Liver (tissue), 9 donors: Measurements from ENCODE around the gene TNIP1. TPM values are rescaled to one million over a fixed set of nuclear protein-coding genes. Genes with fewer than 3 reads are reported as not detected.

Experiments used
- DNase-seq: peaks from one replicate; pipeline ENCODE4 v3.0.0-alpha.2; 2017; ENCODE audit warnings: low spot score
- H3K27ac ChIP-seq, 2 donors: one replicate each; pipeline ENCODE4 v1.7.0; 2013; ENCODE audit warnings: inconsistent platforms in 2 of 2, low read length in 2 of 2, control low read depth in 1 of 2, low read depth in 1 of 2, mild to moderate bottlenecking in 1 of 2
- H3K27me3 ChIP-seq, 4 donors: one replicate each; pipeline versions ENCODE4 v1.6.1 to v1.7.0; 2013; ENCODE audit warnings: low read length in 3 of 4, inconsistent platforms in 1 of 4, mild to moderate bottlenecking in 1 of 4, moderate library complexity in 1 of 4; ENCODE audit not compliant: control insufficient read depth in 4 of 4, insufficient read depth in 4 of 4
- H3K36me3 ChIP-seq, 4 donors: one replicate each; pipeline versions ENCODE4 v1.6.1 to v1.7.0; 2013; ENCODE audit warnings: low read length in 3 of 4, mild to moderate bottlenecking in 3 of 4, low read depth in 1 of 4, moderate library complexity in 1 of 4; ENCODE audit not compliant: control insufficient read depth in 4 of 4, insufficient read depth in 3 of 4
- H3K4me1 ChIP-seq, 4 donors: one replicate each; pipeline versions ENCODE4 v1.6.1 to v1.7.0; 2013; ENCODE audit warnings: low read length in 3 of 4, mild to moderate bottlenecking in 3 of 4, moderate library complexity in 1 of 4; ENCODE audit not compliant: control insufficient read depth in 4 of 4, insufficient read depth in 4 of 4
- H3K4me3 ChIP-seq, 3 donors: one replicate each; pipeline versions ENCODE4 v1.6.1 to v1.7.0; 2013; ENCODE audit warnings: low read length in 3 of 3, control low read depth in 1 of 3, low read depth in 1 of 3, mild to moderate bottlenecking in 1 of 3
- H3K9ac ChIP-seq, 2 donors: one replicate each; pipeline ENCODE4 v1.7.0; 2013; ENCODE audit warnings: low read length in 2 of 2, mild to moderate bottlenecking in 2 of 2, moderate library complexity in 2 of 2, control low read depth in 1 of 2, low read depth in 1 of 2
- H3K9me3 ChIP-seq, 4 donors: one replicate each; pipeline versions ENCODE4 v1.6.1 to v1.7.0; 2013; ENCODE audit warnings: low read length in 3 of 4; ENCODE audit not compliant: control insufficient read depth in 4 of 4
- EGR1 ChIP-seq, 2 donors: IDR thresholded peaks; 2 replicates each; pipeline ENCODE4 v1.6.1; 2016 to 2018; ENCODE audit warnings: antibody characterized with exemption in 2 of 2, low read depth in 2 of 2
- FOXA1 ChIP-seq: IDR thresholded peaks from 2 replicates; pipeline ENCODE4 v1.6.1; 2016; ENCODE audit warnings: antibody characterized with exemption
- FOXA2 ChIP-seq: IDR thresholded peaks from 2 replicates; pipeline ENCODE4 v1.6.1; 2016; ENCODE audit warnings: antibody characterized with exemption
- GABPA ChIP-seq, 2 donors: IDR thresholded peaks in 1 of 2; conservative IDR thresholded peaks in 1 of 2; 2 replicates each; pipeline ENCODE4 v1.6.1; 2016; ENCODE audit warnings: antibody characterized with exemption in 2 of 2, mild to moderate bottlenecking in 1 of 2, moderate library complexity in 1 of 2
- HNF4A ChIP-seq, 2 donors: conservative IDR thresholded peaks; 2 replicates each; pipeline ENCODE4 v1.6.1; 2016; ENCODE audit warnings: antibody characterized with exemption in 2 of 2, mild to moderate bottlenecking in 2 of 2
- HNF4G ChIP-seq: IDR thresholded peaks from 2 replicates; pipeline ENCODE4 v1.6.1; 2016; ENCODE audit warnings: antibody characterized with exemption
- JUND ChIP-seq, 2 donors: IDR thresholded peaks; 2 replicates each; pipeline ENCODE4 v1.6.1; 2016; ENCODE audit warnings: antibody characterized with exemption in 2 of 2
- NR2F2 ChIP-seq: IDR thresholded peaks from 2 replicates; pipeline ENCODE4 v1.6.1; 2016; ENCODE audit warnings: antibody characterized with exemption
- RAD21 ChIP-seq, 2 donors: IDR thresholded peaks; 2 replicates each; pipeline ENCODE4 v1.6.1; 2016; ENCODE audit warnings: antibody characterized with exemption in 2 of 2, mild to moderate bottlenecking in 2 of 2
- RXRA ChIP-seq, 2 donors: IDR thresholded peaks; 2 replicates each; pipeline ENCODE4 v1.6.1; 2017 to 2018; ENCODE audit warnings: antibody characterized with exemption in 2 of 2, mild to moderate bottlenecking in 1 of 2
- SP1 ChIP-seq: IDR thresholded peaks from 2 replicates; pipeline ENCODE4 v1.6.1; 2018; ENCODE audit warnings: antibody characterized with exemption, mild to moderate bottlenecking
- TAF1 ChIP-seq: conservative IDR thresholded peaks from 2 replicates; pipeline ENCODE4 v1.6.1; 2016; ENCODE audit warnings: antibody characterized with exemption, mild to moderate bottlenecking
- YY1 ChIP-seq: IDR thresholded peaks from 2 replicates; pipeline ENCODE4 v1.6.1; 2016; ENCODE audit warnings: antibody characterized with exemption, mild to moderate bottlenecking
- WGBS: extraction: QIAGEN DNeasy Blood & Tissue Kit; methylation state at CpG from one replicate; pipeline ENCODE4 v1.1.7; 2013; 5-methylcytosine and 5-hydroxymethylcytosine counted together
- polyA plus RNA-seq, 2 donors: library from polyadenylated mRNA; stranded (reverse) in 1 of 2; unstranded in 1 of 2; fragments of 200-250 nt in 1 of 2; fragments of >200 nt in 1 of 2; fragmentation: Nextera tagmentation in 1 of 2; extraction: Ambion mirVana in 1 of 2; gene quantifications; one replicate each; pipeline versions ENCODE4 v1.2.1 to v1.2.3, GENCODE V29; 2013 to 2015
- total RNA-seq, 2 donors: library from RNA; depleted of rRNA; stranded (reverse); fragments of >200 nt; gene quantifications; one replicate each; pipeline ENCODE4 v1.2.3, GENCODE V29; 2014
- TF ChIP-seq, protein P1 (sequence below): IDR thresholded peaks from 2 replicates; pipeline ENCODE4 v1.6.1; 2016; ENCODE audit warnings: antibody characterized with exemption
- TF ChIP-seq, protein P2 (sequence below): IDR thresholded peaks from 2 replicates; pipeline ENCODE4 v1.6.1; 2016; ENCODE audit warnings: antibody characterized with exemption
- TF ChIP-seq, protein P3 (sequence below): fragments of 150-350 bp; IDR thresholded peaks from 2 replicates; pipeline ENCODE4 v1.5.1; 2017; ENCODE audit warnings: improper control_type of control experiment, low read depth, low read length; ENCODE audit not compliant: missing input control
- TF ChIP-seq, protein P4 (sequence below): IDR thresholded peaks from 2 replicates; pipeline ENCODE4 v1.6.1; 2016; ENCODE audit warnings: antibody characterized with exemption, mild to moderate bottlenecking
- donor health status: healthy.
- donor health status: healthy.
- donor health status: healthy.
- donor health status: healthy.
- donor health status: healthy.

The TNIP1 gene
- total and polyA plus RNA-seq, 4 donors = 33.2 to 101 (median 48.0) TPM

DNA sequence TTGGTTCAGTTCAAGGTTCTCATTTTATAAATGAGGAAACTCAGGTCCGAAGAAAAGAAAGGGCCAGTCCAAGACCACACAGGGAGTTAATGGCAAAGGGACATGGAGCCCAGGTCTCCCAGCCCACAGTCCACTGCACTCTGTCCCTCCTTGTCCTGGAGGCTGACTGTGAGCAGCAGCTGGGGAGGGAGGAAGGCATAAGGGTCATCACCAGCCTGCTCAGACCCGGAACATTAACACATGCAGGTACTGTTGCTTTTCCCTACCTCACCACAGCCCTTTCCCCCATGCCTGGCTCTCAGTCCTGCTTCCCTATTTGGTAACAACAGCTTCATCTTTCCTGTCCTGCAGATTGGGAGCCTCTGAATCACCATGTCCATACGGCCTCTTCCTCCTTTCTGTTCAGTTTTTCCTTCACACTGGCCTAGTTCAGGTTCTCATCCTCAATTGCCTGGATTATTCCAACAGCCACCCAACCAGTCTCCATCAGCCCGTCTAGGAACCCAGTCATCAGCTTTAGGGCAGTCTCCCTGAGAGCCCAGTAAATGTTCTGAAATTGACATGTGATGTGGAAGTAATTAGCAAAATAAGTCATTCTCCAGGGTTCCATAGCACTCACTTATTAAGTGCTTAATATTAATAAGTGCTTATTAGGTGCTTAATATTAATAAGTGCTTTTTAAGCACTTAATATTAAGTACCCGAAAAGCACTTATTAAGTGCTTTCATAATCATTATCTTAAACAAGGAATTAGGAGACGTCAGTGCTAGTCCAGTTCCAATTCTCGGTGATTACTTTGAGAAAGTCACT lies 56.2 kb downstream of the TNIP1 start:
- TF ChIP-seq, protein P1, sequence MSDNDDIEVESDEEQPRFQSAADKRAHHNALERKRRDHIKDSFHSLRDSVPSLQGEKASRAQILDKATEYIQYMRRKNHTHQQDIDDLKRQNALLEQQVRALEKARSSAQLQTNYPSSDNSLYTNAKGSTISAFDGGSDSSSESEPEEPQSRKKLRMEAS = no peak
- TF ChIP-seq RAD21 (IDR thresholded peaks at IDR 0.05) (no peak), GABPA (IDR thresholded peaks at IDR 0.05 in 1 of 2, conservative IDR thresholded peaks at IDR 0.05 in 1 of 2) (no peak), YY1 (no peak), SP1 (no peak), JUND (IDR thresholded peaks at IDR 0.05) (no peak), FOXA2 (no peak), EGR1 (IDR thresholded peaks at IDR 0.05; ENCODE audit: low read depth in 2 of 2) (no peak), RXRA (IDR thresholded peaks at IDR 0.05) (no peak), HNF4A (conservative IDR thresholded peaks at IDR 0.05) (no peak), NR2F2 (no peak), FOXA1 (no peak), TAF1 (no peak), HNF4G (no peak)
- TF ChIP-seq, protein P2, sequence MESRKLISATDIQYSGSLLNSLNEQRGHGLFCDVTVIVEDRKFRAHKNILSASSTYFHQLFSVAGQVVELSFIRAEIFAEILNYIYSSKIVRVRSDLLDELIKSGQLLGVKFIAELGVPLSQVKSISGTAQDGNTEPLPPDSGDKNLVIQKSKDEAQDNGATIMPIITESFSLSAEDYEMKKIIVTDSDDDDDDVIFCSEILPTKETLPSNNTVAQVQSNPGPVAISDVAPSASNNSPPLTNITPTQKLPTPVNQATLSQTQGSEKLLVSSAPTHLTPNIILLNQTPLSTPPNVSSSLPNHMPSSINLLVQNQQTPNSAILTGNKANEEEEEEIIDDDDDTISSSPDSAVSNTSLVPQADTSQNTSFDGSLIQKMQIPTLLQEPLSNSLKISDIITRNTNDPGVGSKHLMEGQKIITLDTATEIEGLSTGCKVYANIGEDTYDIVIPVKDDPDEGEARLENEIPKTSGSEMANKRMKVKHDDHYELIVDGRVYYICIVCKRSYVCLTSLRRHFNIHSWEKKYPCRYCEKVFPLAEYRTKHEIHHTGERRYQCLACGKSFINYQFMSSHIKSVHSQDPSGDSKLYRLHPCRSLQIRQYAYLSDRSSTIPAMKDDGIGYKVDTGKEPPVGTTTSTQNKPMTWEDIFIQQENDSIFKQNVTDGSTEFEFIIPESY = no peak
- TF ChIP-seq, protein P3, sequence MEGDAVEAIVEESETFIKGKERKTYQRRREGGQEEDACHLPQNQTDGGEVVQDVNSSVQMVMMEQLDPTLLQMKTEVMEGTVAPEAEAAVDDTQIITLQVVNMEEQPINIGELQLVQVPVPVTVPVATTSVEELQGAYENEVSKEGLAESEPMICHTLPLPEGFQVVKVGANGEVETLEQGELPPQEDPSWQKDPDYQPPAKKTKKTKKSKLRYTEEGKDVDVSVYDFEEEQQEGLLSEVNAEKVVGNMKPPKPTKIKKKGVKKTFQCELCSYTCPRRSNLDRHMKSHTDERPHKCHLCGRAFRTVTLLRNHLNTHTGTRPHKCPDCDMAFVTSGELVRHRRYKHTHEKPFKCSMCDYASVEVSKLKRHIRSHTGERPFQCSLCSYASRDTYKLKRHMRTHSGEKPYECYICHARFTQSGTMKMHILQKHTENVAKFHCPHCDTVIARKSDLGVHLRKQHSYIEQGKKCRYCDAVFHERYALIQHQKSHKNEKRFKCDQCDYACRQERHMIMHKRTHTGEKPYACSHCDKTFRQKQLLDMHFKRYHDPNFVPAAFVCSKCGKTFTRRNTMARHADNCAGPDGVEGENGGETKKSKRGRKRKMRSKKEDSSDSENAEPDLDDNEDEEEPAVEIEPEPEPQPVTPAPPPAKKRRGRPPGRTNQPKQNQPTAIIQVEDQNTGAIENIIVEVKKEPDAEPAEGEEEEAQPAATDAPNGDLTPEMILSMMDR = no peak
- TF ChIP-seq, protein P4, sequence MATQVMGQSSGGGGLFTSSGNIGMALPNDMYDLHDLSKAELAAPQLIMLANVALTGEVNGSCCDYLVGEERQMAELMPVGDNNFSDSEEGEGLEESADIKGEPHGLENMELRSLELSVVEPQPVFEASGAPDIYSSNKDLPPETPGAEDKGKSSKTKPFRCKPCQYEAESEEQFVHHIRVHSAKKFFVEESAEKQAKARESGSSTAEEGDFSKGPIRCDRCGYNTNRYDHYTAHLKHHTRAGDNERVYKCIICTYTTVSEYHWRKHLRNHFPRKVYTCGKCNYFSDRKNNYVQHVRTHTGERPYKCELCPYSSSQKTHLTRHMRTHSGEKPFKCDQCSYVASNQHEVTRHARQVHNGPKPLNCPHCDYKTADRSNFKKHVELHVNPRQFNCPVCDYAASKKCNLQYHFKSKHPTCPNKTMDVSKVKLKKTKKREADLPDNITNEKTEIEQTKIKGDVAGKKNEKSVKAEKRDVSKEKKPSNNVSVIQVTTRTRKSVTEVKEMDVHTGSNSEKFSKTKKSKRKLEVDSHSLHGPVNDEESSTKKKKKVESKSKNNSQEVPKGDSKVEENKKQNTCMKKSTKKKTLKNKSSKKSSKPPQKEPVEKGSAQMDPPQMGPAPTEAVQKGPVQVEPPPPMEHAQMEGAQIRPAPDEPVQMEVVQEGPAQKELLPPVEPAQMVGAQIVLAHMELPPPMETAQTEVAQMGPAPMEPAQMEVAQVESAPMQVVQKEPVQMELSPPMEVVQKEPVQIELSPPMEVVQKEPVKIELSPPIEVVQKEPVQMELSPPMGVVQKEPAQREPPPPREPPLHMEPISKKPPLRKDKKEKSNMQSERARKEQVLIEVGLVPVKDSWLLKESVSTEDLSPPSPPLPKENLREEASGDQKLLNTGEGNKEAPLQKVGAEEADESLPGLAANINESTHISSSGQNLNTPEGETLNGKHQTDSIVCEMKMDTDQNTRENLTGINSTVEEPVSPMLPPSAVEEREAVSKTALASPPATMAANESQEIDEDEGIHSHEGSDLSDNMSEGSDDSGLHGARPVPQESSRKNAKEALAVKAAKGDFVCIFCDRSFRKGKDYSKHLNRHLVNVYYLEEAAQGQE = no peak
- no peak overlapping the region for H3K9ac ChIP-seq
- H3K9me3 ChIP-seq = no peaks in the 10 kb centered on the region
- no peak overlapping the region for H3K4me3 ChIP-seq
- 76% methylated on average over 7 of the region's 7 CpGs for WGBS
- H3K4me1 ChIP-seq = peaks cover 8 to 45% (median 24%) of the 10 kb centered on the region in 4 donors
- no peak for DNase-seq
- no peaks in the 10 kb centered on the region for H3K27me3 ChIP-seq
- peak overlapping the region; percentile 83 to 89 for H3K27ac ChIP-seq
- peaks cover 8 to 43% (median 34%) of the 10 kb centered on the region in 4 donors for H3K36me3 ChIP-seq
